T47D (cell line): ENCODE results near the gene TBC1D5.
"Not testable (repeated sequence)": the region's sequence is repeated elsewhere in the genome, so short reads cannot be mapped to it uniquely, and the experiment has no call there.

Experiments used
- DNase-seq, 2 experiments: peaks; one replicate each; pipeline versions ENCODE4 v3.0.0 to v3.0.0-alpha.2; 2011 to 2012; ENCODE audit warnings: low read depth in 1 of 2, low spot score in 1 of 2
- JUND ChIP-seq: IDR thresholded peaks from 2 replicates; pipeline ENCODE4 v1.6.1; 2012; ENCODE audit warnings: low read depth
- in situ Hi-C: cut with HindIII; loops from 2 replicates; pipeline ENCODE4 v1.10.0; 2016; ENCODE audit warnings: low sequenced_read_pairs, low pct_unique_long_range_greater_than_20kb

The TBC1D5 gene

GRCh38 chr3:17508180-17508752 is 234.2 kb downstream of the TBC1D5 start:
- TF ChIP-seq JUND, result no peak
- no peak for DNase-seq
- in situ Hi-C loops, result no loop called here

GRCh38 chr3:17507480-17507879 is 235.0 kb downstream of the TBC1D5 start:
- in situ Hi-C loops, result no loop called here
- no peak for TF ChIP-seq JUND

GRCh38 chr3:17505856-17506255 is 236.6 kb downstream of the TBC1D5 start:
- in situ Hi-C loops, result no loop called here
- no peak for TF ChIP-seq JUND
- DNase-seq, result no peak

More at GRCh38 chr3:17507480-17507879, 235.0 kb downstream of the TBC1D5 start:
- no peak for DNase-seq

GRCh38 chr3:17501745-17502144 is 240.7 kb downstream of the TBC1D5 start:
- no peak for TF ChIP-seq JUND
- in situ Hi-C loops, result no loop called here
- no peak for DNase-seq

GRCh38 chr3:17500618-17501017 is 241.8 kb downstream of the TBC1D5 start:
- in situ Hi-C loops, result no loop called here
- TF ChIP-seq JUND, result no peak
- DNase-seq, result no peak

- no peak for TF ChIP-seq JUND
- in situ Hi-C loops, result no loop called here
- no peak for DNase-seq
Observed at GRCh38 chr3:17494117-17494809, 248.2 kb downstream of the TBC1D5 start.

- no peak for DNase-seq
- TF ChIP-seq JUND, result no peak
- in situ Hi-C loops, result no loop called here
Observed at GRCh38 chr3:17491601-17492000, 250.8 kb downstream of the TBC1D5 start.

- DNase-seq, in situ Hi-C loops: not testable (repeated sequence)
Observed at GRCh38 chr3:17491190-17491589, 251.2 kb downstream of the TBC1D5 start.

- no peak for DNase-seq
- in situ Hi-C loops, result no loop called here
- TF ChIP-seq JUND, result no peak
Observed at GRCh38 chr3:17489139-17489538, 253.3 kb downstream of the TBC1D5 start.

GRCh38 chr3:17481116-17481515 is 261.3 kb downstream of the TBC1D5 start:
- in situ Hi-C loops, result no loop called here
- TF ChIP-seq JUND, result no peak
- DNase-seq, result no peak

GRCh38 chr3:17479681-17480405 is 262.6 kb downstream of the TBC1D5 start:
- DNase-seq, result no peak
- in situ Hi-C loops, result no loop called here
- TF ChIP-seq JUND, result no peak

GRCh38 chr3:17478673-17479072 is 263.8 kb downstream of the TBC1D5 start:
- in situ Hi-C loops, result no loop called here
- DNase-seq, result peak in 1 of 2 experiments; percentile 9
- TF ChIP-seq JUND, result no peak

- in situ Hi-C loops, result no loop called here
- DNase-seq, result peak in 1 of 2 experiments; percentile 25
- TF ChIP-seq JUND, result no peak
Observed at GRCh38 chr3:17473761-17474160, 268.7 kb downstream of the TBC1D5 start.
